Endothelial cell (in vitro differentiated cells): Measurements from ENCODE around the gene SLC38A6. TPM values are rescaled to one million over a fixed set of nuclear protein-coding genes. Genes with fewer than 3 reads are reported as not detected.

Experiments
- DNase-seq: peaks from one replicate; pipeline ENCODE4 v3.0.0; 2021; ENCODE audit warnings: low spot score
- H3K27ac Mint-ChIP-seq: one replicate; pipeline ENCODE4 v1.8.0; 2021; ENCODE audit warnings: mixed read lengths, inconsistent platforms; ENCODE audit not compliant: unreplicated experiment
- H3K27me3 Mint-ChIP-seq: one replicate; pipeline ENCODE4 v1.8.0; 2021; ENCODE audit warnings: mild to moderate bottlenecking, moderate library complexity, mixed read lengths, inconsistent platforms; ENCODE audit not compliant: unreplicated experiment
- H3K36me3 Mint-ChIP-seq: one replicate; pipeline ENCODE4 v1.8.0; 2021; ENCODE audit warnings: mild to moderate bottlenecking, low read depth, mixed read lengths, inconsistent platforms; ENCODE audit not compliant: unreplicated experiment
- H3K4me1 Mint-ChIP-seq: one replicate; pipeline ENCODE4 v1.8.0; 2021; ENCODE audit warnings: mild to moderate bottlenecking, mixed read lengths, inconsistent platforms; ENCODE audit not compliant: unreplicated experiment
- H3K4me3 Mint-ChIP-seq: one replicate; pipeline ENCODE4 v1.8.0; 2021; ENCODE audit warnings: mild to moderate bottlenecking, mixed read lengths, inconsistent platforms; ENCODE audit not compliant: unreplicated experiment
- H3K9me3 Mint-ChIP-seq: one replicate; pipeline ENCODE4 v1.8.0; 2021; ENCODE audit warnings: mixed read lengths, inconsistent platforms; ENCODE audit not compliant: unreplicated experiment
- CTCF ChIP-seq: fragments of 200-600 bp; sonication (generic); IDR thresholded peaks from one replicate; pipeline ENCODE4 v1.5.0; 2021; ENCODE audit warnings: antibody characterized with exemption; ENCODE audit not compliant: unreplicated experiment
- long read RNA-seq: library from polyadenylated mRNA; unstranded; transcript quantifications from one replicate; pipeline ENCODE4 v2.0.0, GENCODE V29; 2020; ENCODE audit not compliant: unreplicated experiment
- total RNA-seq: library from RNA; stranded (reverse); fragmentation: NEBNext Ultra II Directional; extraction: Animal tissue kit (Norgen Biotek cat#: 25700); gene quantifications from one replicate; pipeline ENCODE4 v1.2.1, GENCODE V29; 2021; ENCODE audit not compliant: unreplicated experiment

SLC38A6 gene
- total RNA-seq, result 10.1 TPM
- long read RNA-seq, partial matches to known transcripts, result 0 of 4 reads
- long read RNA-seq, other reads (novel, unspliced or antisense), result 2 of 4 reads

GRCh38 chr14:60980811-60981632, at the start of gene SLC38A6, which contains the start of gene TRMT5:
TSS of gene SLC38A6 (plus strand) at chr14:60981245. CDS start at chr14:60981278, 33 bp downstream.
TSS of gene TRMT5 (minus strand) at chr14:60981079. CDS start at chr14:60980973, 106 bp downstream.
- DNase-seq, result peak; percentile 89
- H3K27me3 Mint-ChIP-seq, result no peaks in the 10 kb centered on the region
- H3K4me3 Mint-ChIP-seq, result no peak within 1 kb of the TSS
- no peak for TF ChIP-seq CTCF
- H3K9me3 Mint-ChIP-seq, result no peaks in the 10 kb centered on the region
- no peaks in the 10 kb centered on the region for H3K4me1 Mint-ChIP-seq
- H3K27ac Mint-ChIP-seq, result no peak within 1 kb of the TSS
- no peaks in the 10 kb centered on the region for H3K36me3 Mint-ChIP-seq

GRCh38 chr14:60933920-60934655, 47.0 kb upstream of the SLC38A6 start:
- H3K4me3 Mint-ChIP-seq, result no peak overlapping the region
- no peaks in the 10 kb centered on the region for H3K9me3 Mint-ChIP-seq
- H3K27ac Mint-ChIP-seq, result no peak overlapping the region
- H3K4me1 Mint-ChIP-seq, result no peaks in the 10 kb centered on the region
- H3K27me3 Mint-ChIP-seq, result no peaks in the 10 kb centered on the region
- TF ChIP-seq CTCF, result no peak
- H3K36me3 Mint-ChIP-seq, result no peaks in the 10 kb centered on the region
- DNase-seq, result no peak

- no peak overlapping the region for H3K4me3 Mint-ChIP-seq
- no peaks in the 10 kb centered on the region for H3K4me1 Mint-ChIP-seq
- no peak overlapping the region for H3K27ac Mint-ChIP-seq
- no peak for TF ChIP-seq CTCF
- no peak for DNase-seq
- H3K9me3 Mint-ChIP-seq, result no peaks in the 10 kb centered on the region
- H3K36me3 Mint-ChIP-seq, result no peaks in the 10 kb centered on the region
- H3K27me3 Mint-ChIP-seq, result peaks cover 4% of the 10 kb centered on the region
Measured at GRCh38 chr14:60935319-60935718, 45.7 kb upstream of the SLC38A6 start.

- no peaks in the 10 kb centered on the region for H3K36me3 Mint-ChIP-seq
- no peak overlapping the region for H3K27ac Mint-ChIP-seq
Measured at GRCh38 chr14:60943637-60944032, 37.4 kb upstream of the SLC38A6 start.

More at GRCh38 chr14:60943637-60944032, 37.4 kb upstream of the SLC38A6 start:
- TF ChIP-seq CTCF, result no peak
- Mint-ChIP-seq H3K4me3 (no peak overlapping the region), H3K27me3 (peaks cover 4% of the 10 kb centered on the region), H3K4me1 (peaks cover 6% of the 10 kb centered on the region), H3K9me3 (no peaks in the 10 kb centered on the region)
- no peak for DNase-seq
